Activated T-cell treated with anti-CD3 and anti-CD28 coated beads, Interleukin-2, amount 50 U/mL, for 24 hours (primary cell): Measurements from ENCODE around the gene ADGRD1.

Source experiments
- DNase-seq: peaks from one replicate; pipeline ENCODE4 v3.0.0-alpha.2; 2020
- H3K27ac Mint-ChIP-seq: 2 replicates; pipeline ENCODE4 v1.8.0; 2020; ENCODE audit warnings: mild to moderate bottlenecking, mixed read lengths
- H3K27me3 Mint-ChIP-seq: 2 replicates; pipeline ENCODE4 v1.8.0; 2020; ENCODE audit warnings: mixed read lengths
- H3K36me3 Mint-ChIP-seq: 2 replicates; pipeline ENCODE4 v1.8.0; 2020; ENCODE audit warnings: low read depth, mixed read lengths
- H3K4me1 Mint-ChIP-seq: 2 replicates; pipeline ENCODE4 v1.8.0; 2020; ENCODE audit warnings: low read depth, mixed read lengths
- H3K4me3 Mint-ChIP-seq: 2 replicates; pipeline ENCODE4 v1.8.0; 2020; ENCODE audit warnings: mild to moderate bottlenecking, moderate library complexity, mixed read lengths
- H3K9me3 Mint-ChIP-seq: 2 replicates; pipeline ENCODE4 v1.8.0; 2020; ENCODE audit warnings: mixed read lengths

ADGRD1 gene

DNA sequence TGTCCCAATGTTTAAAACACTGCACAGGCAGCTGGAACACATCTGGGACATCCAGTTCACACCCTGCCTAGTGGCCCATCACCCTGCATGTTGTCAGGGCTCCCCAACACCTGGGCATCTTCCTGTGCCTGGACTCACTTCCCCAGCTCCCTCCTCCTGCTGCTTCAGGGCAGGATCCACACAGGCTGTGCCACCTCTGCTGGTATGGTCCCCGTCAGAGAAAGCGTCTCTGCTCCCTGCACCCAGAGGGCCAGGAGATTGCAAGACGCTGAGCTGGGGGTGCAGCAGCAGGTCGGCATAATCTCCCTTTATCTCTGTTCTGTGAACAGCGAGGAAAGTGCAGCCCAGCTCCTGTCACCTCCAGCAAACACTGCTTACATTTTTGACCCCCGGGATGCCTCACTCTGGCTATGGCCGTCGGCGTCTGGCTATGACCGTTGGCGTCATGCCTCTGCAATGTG, 124.3 kb downstream of the ADGRD1 start:
- Mint-ChIP-seq H3K36me3 (no peaks in the 10 kb centered on the region), H3K9me3 (no peaks in the 10 kb centered on the region), H3K4me3 (no peak overlapping the region), H3K27ac (no peak overlapping the region), H3K4me1 (no peaks in the 10 kb centered on the region), H3K27me3 (no peaks in the 10 kb centered on the region)
- no peak for DNase-seq

DNA sequence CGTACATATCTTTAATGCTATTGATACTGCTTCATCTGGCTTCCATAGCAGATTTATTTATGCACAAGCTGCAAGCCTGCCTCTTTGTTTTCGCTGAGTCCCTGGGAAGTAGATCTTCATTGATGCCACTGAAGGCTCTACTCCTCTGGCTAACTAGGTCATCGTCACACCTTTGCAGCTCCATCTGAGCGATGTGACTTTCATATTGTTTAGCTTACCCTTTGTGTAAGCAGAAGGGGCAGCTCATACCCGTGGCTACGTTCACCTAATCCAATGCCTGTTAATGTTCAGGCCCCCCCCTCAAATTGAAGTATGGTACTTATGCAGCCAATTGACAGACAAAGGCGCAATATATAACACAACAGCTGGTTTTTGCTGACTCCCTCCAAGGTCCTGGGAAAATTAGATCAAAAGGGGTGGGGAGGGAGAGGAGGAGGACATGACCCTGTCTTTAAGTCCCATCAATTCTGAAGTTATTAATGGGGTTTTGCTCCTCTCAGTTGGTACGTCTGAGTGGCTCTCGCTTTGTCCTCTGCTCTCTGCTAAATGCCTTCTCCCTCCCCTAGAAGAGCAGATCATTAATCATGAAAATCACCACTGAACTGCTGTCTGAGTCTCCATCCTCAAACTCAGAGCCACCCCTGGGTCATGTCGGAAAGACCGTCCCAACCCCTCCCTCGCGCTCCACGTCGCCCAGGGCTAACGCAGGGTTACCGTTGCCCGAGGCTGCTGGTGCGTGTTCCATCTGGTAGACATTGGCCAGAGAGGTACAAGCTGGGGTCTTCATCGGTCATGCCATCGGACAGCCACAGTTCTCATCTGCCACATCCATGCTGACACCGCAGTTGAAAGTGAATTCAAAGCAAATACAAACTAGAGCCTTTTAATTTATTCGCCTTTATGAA, 128.8 kb downstream of the ADGRD1 start:
- no peaks in the 10 kb centered on the region for H3K9me3 Mint-ChIP-seq
- DNase-seq: no peak
- H3K27me3 Mint-ChIP-seq: peaks cover 12% of the 10 kb centered on the region
- H3K36me3 Mint-ChIP-seq: no peaks in the 10 kb centered on the region
- H3K27ac Mint-ChIP-seq: no peak overlapping the region
- H3K4me3 Mint-ChIP-seq: no peak overlapping the region
- H3K4me1 Mint-ChIP-seq: no peaks in the 10 kb centered on the region

DNA sequence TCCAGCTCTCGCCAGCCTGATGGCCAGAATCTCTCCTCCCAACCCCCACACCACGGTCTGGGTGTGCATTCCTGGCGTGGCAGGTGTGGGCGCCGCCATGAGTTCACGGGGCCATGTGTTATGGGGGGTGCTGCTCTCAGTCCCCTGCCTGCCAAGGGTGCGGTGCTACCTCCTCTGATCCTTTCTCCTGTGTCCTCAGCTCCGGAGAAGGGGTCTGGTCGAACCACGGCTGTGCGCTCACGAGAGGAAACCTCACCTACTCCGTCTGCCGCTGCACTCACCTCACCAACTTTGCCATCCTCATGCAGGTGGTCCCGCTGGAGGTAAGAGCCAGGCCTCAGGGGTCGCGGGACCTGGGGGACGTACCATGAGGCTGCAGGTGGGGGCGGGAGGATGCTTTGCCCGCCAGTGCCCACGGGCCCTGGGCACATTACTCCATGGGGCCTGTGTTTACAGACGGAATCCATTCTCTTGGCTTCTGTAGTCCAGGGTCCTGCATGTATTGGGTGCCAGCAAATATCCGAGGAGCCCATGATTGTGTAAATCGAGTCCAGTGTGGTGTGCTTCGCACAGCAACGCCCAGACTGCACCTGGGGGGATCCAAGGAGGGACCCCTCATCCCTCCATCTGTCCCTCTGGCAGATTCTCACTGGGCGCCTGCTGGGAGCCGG, 130.8 kb downstream of the ADGRD1 start:
- Mint-ChIP-seq H3K27ac (no peak overlapping the region), H3K36me3 (no peaks in the 10 kb centered on the region), H3K9me3 (no peaks in the 10 kb centered on the region), H3K4me3 (no peak overlapping the region), H3K4me1 (no peaks in the 10 kb centered on the region), H3K27me3 (peaks cover 12% of the 10 kb centered on the region)
- no peak for DNase-seq

DNA sequence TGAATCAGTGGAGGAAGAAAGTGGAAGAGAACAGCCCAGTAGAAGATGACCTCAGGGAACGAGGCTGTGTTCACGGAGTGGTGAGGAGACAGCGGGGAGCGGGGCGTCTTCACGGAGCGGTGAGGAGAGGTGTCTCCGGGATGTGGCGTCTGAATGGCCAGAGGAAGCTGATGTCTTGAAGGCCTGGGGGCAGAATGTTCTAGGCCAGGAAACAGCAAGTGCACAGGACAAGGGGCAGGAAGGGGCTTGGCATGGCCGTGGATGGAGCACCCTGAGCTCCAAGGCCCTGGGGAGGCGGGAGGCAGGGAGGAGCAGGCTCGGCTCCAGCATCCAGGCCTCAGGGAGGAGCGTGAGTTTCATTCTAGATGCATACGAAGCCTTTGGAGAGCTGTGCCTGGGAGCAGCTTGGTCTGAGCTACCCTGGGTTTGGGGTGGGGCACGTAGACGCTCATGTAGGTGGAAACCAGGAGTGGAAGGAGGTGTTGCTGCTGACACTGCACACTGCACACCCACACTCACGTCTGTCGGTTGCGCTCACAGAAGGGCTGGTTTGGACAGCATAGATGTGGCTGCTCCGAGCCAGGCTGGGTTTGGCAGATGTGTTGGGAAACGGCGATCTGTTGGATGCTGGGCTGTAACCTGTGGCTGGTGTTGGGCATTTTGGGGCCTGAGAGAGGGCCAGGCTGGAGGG, 131.6 kb downstream of the ADGRD1 start:
- Mint-ChIP-seq H3K36me3 (no peaks in the 10 kb centered on the region), H3K9me3 (no peaks in the 10 kb centered on the region), H3K4me1 (no peaks in the 10 kb centered on the region), H3K27me3 (peaks cover 12% of the 10 kb centered on the region), H3K27ac (no peak overlapping the region), H3K4me3 (no peak overlapping the region)
- DNase-seq: no peak

DNA sequence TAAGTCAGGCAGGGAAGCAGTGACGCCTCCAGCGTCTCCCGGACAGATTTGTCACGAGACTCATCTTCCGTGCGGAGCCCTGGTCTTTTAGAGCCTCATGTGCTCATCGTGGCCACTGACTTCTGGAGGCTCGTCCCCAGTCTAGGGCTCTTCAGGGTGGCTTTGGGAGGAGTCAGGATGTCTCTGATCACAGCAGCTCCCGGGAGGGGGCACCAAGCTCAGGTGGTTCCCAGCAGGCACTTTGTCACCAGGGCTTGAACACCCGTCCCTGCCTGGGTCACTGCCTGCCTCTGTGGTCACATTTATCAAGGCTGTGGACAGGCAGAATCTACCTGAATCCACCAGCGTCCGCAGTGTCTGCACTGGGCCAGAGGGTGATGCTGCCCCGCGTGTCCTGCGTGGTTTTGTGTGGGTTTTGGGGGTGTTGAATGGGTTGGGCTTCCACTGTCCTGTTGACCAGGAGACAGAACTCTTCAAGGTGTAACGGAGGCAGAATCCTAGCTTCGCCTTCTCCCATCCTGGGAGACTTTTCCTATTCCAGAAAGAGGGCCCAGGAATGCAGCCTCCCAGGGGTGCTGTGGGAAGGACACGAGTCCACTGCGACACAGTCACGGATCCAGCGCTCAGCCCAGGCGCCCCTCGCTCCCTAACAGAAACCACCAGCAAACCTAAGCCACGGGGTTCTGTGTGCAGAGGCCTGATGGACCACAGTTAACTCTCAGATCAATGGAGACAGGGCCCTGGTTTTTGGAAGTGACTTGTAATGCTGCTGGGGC, 132.3 kb downstream of the ADGRD1 start:
- peaks cover 3% of the 10 kb centered on the region for H3K4me1 Mint-ChIP-seq
- H3K27ac Mint-ChIP-seq: no peak overlapping the region
- DNase-seq: no peak
- peaks cover 12% of the 10 kb centered on the region for H3K27me3 Mint-ChIP-seq
- H3K9me3 Mint-ChIP-seq: no peaks in the 10 kb centered on the region
- H3K36me3 Mint-ChIP-seq: no peaks in the 10 kb centered on the region
- H3K4me3 Mint-ChIP-seq: no peak overlapping the region

DNA sequence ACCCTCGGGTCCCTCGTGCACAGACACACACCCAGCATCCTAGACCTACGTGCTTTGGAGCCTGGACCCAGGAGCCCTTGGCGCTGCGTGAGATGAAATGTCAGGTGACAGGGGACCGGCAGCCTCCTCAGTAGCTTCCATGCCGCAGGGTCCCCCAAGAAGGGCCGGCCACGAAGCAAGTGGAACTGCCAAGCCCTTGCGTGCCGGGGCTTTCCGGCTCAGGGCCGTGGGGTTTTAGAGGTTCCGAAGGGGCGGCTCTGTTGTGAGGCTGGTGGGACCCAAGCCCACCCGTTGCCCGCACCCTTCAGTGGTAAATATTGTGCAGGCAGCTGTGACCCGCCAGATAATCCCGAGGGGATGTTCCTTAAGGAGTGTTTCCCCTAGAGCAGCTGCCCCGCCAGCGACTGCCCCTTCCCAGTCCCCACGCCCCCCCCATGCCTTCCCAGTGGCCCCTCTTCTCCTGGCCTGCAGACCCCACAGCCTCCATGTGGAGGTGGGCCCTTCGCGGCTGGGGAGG, 133.7 kb downstream of the ADGRD1 start:
- Mint-ChIP-seq H3K4me3 (no peak overlapping the region), H3K4me1 (peaks cover 11% of the 10 kb centered on the region), H3K27ac (no peak overlapping the region), H3K36me3 (no peaks in the 10 kb centered on the region), H3K27me3 (peaks cover 12% of the 10 kb centered on the region), H3K9me3 (no peaks in the 10 kb centered on the region)
- DNase-seq: no peak

DNA sequence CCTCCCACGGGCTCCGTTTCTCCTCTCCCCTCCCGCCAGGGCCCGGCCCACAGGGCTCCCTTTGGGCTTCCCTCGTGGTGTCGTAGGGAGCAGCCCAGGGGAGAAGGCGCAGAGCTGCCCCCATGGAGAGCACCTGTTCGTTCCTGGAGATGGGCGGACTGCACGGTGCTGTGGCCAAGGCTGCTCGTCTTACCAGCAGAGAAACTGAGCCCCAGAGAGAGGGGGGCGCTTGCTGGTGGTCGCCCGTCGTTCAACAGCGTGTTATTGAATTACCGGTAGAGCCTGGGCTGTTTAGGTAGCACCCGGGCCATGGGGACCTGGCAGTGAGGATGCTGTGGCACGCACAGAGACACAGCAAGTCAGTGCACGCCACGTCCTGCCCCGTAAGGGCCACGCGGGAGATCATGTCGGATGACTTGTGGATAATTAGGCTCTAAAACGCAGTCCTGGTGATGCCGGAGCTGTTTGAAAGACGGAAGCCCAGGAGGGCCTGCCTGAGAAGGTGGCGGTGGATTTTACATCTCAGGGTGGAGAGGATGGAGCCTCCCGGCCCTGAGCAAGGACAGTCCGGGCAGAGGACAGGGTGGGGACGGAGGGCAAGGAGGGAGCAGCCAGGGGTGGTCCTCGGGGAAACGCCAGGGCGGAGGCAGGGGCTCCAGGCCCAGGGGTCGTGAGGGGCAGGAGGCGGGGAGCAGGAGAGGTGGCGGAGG, 134.4 kb downstream of the ADGRD1 start:
- H3K4me1 Mint-ChIP-seq: peaks cover 15% of the 10 kb centered on the region
- peak; percentile 17 for DNase-seq
- H3K36me3 Mint-ChIP-seq: no peaks in the 10 kb centered on the region
- no peak overlapping the region for H3K27ac Mint-ChIP-seq
- H3K9me3 Mint-ChIP-seq: no peaks in the 10 kb centered on the region
- H3K4me3 Mint-ChIP-seq: no peak overlapping the region
- peaks cover 12% of the 10 kb centered on the region for H3K27me3 Mint-ChIP-seq

DNA sequence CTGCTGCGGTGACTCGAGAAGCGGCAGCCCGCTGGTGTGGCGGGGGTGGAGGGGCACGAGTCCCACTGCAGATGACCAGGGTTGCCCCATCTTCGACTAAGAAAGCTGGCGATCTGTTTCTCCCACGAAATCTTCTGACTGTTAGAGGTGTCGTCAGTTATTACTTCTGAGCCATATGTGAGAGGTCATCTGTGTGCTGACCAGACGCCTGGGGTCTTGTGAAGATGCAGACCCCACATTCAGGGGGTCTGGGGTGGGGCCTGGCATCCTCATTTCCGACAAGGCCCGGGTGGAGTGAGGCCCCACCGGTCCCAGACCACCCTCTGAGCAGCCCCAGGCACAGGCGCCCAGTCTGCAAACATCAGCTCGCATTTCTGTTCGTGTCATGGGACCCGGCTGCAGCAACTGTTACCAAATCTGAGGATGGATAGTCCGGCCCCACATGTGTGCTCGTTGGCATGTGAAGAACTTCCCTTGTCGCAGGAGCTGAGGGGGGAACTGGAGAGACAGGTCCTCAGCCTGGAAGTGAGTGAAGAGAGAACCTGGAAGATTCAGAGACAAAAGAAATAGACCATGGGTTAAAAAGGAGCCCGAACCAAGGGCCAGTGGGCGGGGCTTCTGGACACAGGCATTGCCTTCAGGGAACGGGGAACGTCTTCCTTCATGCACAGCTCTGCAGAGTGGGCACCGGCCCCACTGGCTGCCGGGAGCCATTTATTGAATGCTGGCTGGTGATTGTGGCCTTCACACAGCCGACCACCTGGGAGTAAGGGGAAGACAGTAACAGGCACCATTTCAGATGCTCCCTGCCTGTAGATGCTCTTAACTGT, 135.2 kb downstream of the ADGRD1 start:
- no peak overlapping the region for H3K4me3 Mint-ChIP-seq
- H3K4me1 Mint-ChIP-seq: peaks cover 19% of the 10 kb centered on the region
- peak; percentile 19 for DNase-seq
- no peak overlapping the region for H3K27ac Mint-ChIP-seq
- H3K36me3 Mint-ChIP-seq: no peaks in the 10 kb centered on the region
- H3K9me3 Mint-ChIP-seq: no peaks in the 10 kb centered on the region
- peaks cover 15% of the 10 kb centered on the region for H3K27me3 Mint-ChIP-seq

DNA sequence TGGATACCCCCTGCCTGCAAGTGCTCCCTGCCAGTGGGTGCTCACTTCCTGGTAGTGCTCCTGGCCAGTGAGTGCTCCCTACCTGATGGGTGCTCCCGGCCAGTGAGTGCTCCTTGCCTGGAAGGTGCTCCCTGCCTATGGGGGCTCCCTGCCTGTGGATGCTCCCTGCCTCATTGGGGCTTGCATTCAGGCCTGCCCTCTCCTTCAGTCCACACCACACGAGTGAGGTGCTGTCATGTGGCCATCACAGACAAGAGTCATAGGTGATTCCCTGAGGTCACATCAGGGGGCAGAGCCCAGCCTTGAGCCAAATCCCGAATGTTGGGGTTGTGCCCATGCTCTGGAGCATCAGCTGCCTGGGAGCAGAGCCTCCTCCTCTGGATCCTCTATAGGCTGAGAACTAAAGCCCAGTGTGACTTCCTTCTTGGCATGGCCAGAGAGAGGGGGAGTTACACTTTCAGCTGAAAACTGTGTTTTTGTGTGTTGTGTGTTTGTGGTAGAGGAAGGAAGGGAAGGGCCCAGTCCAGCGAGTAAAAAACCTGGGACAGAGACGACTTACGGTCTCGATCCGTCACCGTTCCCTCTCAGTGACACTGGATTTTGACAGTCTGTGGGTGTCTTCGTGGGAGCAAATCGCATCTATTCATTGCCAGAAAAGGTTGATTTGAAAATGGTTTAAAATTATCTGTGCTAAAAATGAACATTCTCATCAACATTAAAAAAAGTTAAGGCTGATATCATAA, 136.0 kb downstream of the ADGRD1 start:
- DNase-seq: peak; percentile 20
- Mint-ChIP-seq H3K4me1 (peaks cover 19% of the 10 kb centered on the region), H3K9me3 (no peaks in the 10 kb centered on the region), H3K36me3 (no peaks in the 10 kb centered on the region), H3K27ac (no peak overlapping the region), H3K4me3 (no peak overlapping the region), H3K27me3 (peaks cover 17% of the 10 kb centered on the region)

DNA sequence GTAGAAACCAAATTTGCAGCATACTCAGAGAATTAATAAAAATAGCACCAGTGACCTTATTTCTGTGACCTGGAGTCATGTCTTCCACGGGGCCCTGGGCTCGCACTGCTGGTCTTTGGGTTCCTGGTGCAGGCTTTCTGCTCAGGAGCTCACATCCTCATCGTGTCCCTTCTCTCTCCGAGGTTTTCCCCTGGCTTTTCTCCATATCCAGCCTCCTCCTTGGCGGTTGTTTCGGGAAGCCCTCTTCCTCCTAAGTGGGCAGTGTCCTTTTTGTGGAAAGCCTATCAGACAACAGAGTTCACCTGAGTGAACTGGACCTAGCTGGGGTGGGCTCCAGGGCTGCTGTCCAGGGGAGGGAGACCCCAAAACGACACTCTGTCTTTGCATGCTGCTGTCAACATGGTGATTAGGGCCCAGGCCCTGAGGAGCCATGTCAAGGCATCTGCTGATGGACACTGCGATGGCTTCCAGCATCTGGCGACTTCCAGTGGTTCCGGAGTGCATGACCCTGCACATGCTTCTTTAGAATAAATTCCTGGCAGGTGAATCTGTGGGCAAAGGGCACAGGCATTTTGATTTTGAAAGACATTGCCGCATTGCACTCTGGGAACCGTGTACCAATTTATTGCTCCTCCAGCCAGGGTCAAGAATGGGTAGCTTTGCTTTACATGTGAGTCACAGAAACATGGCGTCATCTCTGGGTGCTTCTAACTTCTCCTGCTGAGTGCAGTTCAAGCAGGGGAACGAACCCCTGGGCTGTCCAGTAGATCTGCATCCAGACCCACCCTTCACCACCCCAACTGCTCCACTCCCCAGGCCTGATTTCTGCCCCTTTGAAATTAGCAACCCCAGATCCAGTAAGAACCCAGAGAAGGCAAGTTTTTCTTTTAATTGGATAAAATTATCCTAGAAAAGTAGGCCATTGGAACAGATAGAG, 136.8 kb downstream of the ADGRD1 start:
- Mint-ChIP-seq H3K27me3 (peaks cover 14% of the 10 kb centered on the region), H3K4me1 (peaks cover 19% of the 10 kb centered on the region), H3K27ac (no peak overlapping the region), H3K4me3 (no peak overlapping the region), H3K9me3 (no peaks in the 10 kb centered on the region), H3K36me3 (no peaks in the 10 kb centered on the region)
- peak; percentile 24 for DNase-seq

DNA sequence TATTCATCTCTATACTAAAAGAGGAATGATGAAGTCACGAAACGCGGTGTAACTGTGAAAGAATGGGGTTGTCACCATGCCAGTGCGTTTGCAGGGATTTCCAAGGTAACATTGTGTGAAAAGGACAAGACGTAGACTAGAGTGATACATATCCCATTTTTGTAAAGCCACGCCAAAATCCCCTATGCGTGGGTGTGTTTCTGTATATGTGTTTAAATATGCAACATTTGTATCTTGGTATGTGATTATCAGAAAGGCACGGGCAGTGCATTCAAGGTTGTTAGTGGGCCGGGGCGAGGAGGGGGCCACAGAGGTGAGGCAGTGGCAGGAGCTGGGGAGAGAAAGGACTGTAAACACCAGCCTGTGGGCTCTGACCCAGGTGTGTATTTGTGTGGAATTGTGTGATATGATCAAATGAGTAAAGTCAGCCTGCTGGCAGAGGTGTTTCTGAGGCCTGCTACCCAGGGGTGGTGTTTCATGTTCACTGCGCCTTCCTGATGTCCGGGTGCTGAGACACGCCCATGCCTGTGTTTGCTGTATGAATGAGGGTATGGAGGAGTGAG, 137.8 kb downstream of the ADGRD1 start:
- H3K4me3 Mint-ChIP-seq: peak overlapping the region; percentile 1
- H3K36me3 Mint-ChIP-seq: no peaks in the 10 kb centered on the region
- H3K4me1 Mint-ChIP-seq: peaks cover 19% of the 10 kb centered on the region
- no peaks in the 10 kb centered on the region for H3K9me3 Mint-ChIP-seq
- peak; percentile 34 for DNase-seq
- H3K27ac Mint-ChIP-seq: peak overlapping the region; percentile 80
- peaks cover 9% of the 10 kb centered on the region for H3K27me3 Mint-ChIP-seq
